GM19395 (cell line): ENCODE results near the gene CLK3.
"Not testable (repeated sequence)": the region's sequence is repeated elsewhere in the genome, so short reads cannot be mapped to it uniquely, and the experiment has no call there.

ENCODE experiments used
- ATAC-seq: cut with Tn5 transposase; IDR thresholded peaks from one replicate; pipeline ENCODE4 v1.9.1; 2021; ENCODE audit warnings: mild to moderate bottlenecking, moderate library complexity; ENCODE audit not compliant: unreplicated experiment

CLK3 gene

GRCh38 chr15:74620636-74621545 is 5.3 kb downstream of the CLK3 start:
- no peak for ATAC-seq

GRCh38 chr15:74621546-74621920 is 5.9 kb downstream of the CLK3 start:
- no peak for ATAC-seq

- no peak for ATAC-seq
Observed at GRCh38 chr15:74621936-74622335, 6.3 kb downstream of the CLK3 start.

- no peak for ATAC-seq
Observed at GRCh38 chr15:74622758-74623157, 7.1 kb downstream of the CLK3 start.

DNA sequence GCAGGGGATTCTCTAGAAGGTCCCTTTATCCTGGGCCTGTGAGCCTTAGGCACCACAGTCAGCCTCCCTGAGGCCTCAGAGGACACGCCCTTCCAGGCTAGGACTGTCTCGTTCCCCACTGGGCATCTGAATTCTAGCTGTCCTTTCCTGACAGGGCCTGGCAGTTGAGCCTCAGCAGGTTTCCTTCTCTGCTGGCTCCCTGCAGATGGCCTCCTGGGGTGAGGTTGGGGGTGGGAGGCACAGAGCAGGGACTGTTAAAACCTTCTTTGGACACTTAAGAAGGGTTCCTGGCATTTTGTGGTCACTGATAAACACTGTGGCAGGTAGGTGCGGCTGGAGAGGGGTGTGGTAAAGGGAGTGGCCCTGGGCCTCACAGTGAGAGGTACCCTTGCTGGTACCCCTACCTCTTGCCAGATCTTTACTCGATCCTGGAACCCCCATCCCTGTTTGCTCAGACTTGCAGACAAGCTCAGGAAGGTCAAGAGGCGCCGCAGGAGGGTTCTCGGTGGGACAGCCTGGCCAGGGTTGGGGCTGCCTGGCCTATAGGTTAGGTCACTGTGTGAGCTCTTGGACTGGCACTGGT is 8.5 kb downstream of the CLK3 start:
- no peak for ATAC-seq

GRCh38 chr15:74625693-74626092 is 10.1 kb downstream of the CLK3 start:
- no peak for ATAC-seq

DNA sequence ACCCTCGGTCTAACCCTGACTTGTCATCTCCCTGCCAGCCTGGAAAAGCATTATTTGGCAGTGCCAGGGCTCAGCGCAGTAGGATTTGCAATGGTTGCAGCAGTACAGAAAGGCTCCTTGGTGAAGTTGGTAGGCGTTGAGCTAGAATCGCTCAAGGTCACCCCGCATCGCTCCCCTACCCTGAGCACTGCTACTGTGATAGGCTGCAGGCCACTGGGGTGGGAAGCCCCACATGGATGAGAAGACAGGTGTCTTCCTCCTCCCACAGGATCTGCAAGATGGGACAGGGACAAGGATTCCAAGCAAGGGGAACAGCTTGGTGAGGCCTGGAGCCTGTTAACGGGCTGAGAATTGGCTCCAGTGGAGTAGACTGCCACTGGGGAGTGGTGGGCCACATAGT is 10.7 kb downstream of the CLK3 start:
- ATAC-seq = no peak

DNA sequence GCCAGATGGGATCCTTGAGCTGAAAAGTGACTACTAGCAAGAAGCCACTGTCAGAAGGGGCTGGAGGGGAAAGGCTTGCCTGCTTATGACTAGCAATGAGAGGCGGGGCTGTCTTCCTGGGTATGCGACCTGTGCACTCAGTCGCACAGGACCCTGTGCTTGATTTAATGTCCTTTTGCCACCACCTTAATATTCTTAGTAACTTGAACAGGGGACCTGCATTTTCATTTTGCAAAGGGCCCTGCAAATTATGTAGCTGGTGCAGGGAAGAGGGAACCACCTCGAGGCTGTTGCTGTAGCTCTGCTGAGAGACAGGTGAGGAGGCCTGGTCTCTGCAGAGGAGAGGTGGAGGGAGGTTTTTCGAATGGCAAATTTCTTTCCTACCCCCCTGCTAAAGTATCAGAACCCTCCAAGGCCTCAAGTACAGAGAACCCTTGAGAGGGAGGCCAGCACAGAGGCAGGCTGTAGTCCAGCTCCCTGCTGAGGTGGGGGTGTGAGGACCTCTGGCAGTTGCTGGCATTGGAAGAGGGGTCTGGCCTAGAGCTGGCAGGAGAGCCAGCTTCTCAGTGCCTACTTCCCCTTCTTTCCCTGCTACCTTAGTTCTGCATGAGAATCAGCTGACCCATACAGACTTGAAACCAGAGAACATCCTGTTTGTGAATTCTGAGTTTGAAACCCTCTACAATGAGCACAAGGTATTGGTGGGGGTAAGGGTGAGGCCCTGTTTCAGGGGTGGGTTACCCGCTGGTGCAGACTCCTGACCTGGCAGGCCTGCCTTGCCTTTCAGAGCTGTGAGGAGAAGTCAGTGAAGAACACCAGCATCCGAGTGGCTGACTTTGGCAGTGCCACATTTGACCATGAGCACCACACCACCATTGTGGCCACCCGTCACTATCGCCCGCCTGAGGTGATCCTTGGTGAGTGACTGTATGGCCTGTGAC is 11.4 kb downstream of the CLK3 start:
- peak; percentile 65 for ATAC-seq

DNA sequence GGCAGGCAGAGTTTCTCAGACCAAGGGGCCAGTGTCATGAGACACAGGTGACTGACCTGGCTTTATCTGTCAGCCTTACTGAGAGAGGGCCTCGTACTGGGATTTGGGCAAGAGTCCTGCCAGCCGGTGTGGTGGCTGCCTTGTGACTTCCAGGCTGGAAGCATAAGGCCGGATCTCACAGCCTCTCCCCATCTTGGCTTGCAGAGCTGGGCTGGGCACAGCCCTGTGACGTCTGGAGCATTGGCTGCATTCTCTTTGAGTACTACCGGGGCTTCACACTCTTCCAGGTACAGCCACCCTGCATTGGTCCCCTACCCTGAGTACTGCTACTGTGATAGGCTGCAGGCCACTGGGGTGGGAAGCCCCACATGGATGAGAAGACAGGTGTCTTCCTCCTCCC is 12.1 kb downstream of the CLK3 start:
- no peak for ATAC-seq

- ATAC-seq = no peak
Observed at GRCh38 chr15:74628199-74628598, 12.6 kb downstream of the CLK3 start.

DNA sequence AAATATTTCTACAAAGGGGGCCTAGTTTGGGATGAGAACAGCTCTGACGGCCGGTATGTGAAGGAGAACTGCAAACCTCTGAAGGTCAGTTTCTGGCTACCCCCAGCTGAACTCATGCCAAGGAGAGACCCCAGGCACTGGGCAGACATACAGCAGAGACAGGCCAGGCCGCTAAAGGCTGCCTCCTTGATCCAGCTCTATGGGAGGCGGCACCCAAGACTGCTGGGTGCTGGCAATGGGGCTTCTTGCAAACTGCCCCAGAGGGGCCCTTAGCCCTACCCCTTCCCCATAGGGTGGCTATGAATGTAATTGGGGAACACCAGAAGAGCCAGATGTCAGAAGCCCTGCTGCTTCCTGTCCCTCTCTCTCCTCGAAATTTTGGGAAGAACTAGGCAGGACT is 13.3 kb downstream of the CLK3 start:
- no peak for ATAC-seq

DNA sequence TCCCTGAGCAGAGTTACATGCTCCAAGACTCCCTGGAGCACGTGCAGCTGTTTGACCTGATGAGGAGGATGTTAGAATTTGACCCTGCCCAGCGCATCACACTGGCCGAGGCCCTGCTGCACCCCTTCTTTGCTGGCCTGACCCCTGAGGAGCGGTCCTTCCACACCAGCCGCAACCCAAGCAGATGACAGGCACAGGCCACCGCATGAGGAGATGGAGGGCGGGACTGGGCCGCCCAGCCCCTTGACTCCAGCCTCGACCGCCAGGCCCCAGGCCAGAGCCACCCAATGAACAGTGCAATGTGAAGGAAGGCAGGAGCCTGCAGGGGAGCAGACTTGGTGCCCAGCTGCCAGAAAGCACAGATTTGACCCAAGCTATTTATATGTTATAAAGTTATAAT is 14.1 kb downstream of the CLK3 start:
- not testable (repeated sequence) for ATAC-seq

DNA sequence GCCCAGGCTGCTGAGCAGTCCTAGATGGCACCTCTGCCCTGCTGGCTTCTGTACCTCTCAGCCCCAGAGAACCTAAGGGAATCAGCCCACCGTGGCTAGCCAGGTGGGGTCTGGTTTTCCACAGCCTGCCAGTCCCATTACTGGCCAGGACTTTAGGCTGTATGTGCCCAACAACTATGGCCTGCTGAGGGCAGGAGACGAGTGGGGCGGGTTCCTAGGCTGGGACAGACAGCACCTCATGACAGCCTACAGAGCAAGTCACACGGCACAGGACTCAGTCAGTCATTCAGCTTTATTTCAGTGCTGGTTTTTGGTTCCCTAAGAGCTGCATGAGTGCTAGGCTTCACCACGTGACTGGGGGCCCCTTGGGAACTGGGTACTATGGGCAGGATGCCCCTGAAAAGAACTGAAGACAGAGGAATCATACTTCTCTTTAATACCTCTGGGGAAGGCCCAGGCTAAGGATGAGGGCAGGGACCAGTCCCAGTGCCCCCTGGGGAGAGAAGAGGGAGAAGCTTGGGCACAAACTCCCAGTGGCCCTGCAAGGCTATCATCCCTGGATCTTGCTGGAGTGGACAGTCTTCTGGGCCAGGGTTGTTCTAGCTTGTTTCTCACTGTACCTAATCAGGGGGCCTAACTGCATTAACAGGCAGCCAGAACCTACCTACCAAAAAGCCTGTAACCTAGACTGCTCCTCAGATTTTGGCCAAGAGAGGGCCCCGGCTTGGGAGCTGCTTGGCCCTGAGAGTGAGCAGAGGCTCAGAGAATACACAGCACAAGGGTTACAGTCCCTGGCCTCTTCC is 14.8 kb downstream of the CLK3 start:
- no peak for ATAC-seq

- no peak for ATAC-seq
Observed at GRCh38 chr15:74631087-74631385, 15.4 kb downstream of the CLK3 start.

- ATAC-seq = no peak
Observed at GRCh38 chr15:74631408-74631807, 15.8 kb downstream of the CLK3 start.

DNA sequence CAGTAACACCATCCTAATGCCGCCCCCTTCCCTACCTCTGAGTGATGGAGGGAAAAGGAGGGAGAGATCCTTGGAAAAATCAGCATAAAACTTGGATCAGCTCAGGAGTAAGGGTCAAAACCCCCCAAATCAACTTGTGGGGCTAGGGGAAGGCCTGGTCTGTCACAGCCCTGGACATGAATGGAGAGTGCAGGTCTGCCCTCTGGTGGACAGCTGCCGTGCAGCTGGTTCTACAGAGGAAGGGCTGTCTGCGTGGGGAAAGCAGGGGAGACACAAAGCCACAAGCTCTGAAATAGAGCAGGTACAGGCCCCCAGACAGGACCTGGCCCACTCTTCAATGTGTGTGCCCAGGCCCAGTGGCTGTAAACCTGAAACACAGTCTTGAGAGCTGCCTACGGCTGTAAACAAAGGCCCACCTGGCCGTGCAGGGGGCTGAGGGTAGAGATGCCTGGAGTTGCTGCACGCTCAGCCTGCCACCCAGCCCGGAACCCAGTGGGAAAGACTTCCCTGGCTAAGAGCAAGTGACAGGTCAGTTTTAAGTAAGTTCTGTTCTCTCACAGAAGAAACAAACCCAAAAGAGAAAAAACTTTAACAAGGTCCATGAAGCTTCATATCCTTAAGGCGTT is 16.4 kb downstream of the CLK3 start:
- no peak for ATAC-seq

GRCh38 chr15:74632601-74633000 is 17.0 kb downstream of the CLK3 start:
- no peak for ATAC-seq

- no peak for ATAC-seq
Observed at GRCh38 chr15:74633781-74634180, 18.1 kb downstream of the CLK3 start.

DNA sequence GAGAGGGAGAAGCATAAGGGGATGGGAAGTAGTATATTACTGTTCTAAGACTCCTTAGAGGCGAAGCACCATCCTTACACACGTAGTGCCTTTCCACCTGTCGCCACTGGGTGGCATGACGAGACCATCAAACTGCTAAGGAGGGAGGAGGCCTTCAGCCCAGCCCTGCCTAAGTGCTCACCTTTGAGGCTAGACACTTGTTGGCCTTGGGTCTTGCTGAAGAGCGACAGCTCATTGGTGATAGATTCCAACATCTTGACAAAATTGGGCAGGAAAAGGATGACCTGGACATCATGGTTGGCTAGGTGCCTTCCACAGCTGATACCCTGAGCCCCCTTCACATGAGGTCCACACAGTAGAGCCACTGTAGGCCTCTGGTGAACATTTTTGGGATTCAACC is 19.6 kb downstream of the CLK3 start:
- ATAC-seq = no peak

DNA sequence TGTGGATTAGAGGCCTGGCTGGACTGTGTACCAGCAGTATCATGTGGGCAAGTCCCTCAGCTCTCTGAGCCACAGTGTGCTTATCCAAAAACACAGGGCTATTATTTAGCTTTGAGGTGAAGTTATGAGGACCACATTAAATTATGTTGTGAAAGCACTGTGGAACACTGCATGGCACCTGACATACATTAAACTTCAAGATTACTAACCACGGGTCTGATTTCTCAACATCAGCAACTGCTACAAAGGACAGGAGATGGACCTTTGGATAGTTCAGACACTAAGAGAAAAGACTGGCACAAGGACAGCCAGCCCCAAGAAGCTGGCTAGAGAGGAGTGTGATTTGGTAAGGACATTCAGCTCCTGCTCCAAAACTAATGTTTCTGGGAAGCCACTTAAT is 21.3 kb downstream of the CLK3 start:
- no peak for ATAC-seq
